ENCODE results near the gene B4GAT1. TPM values are rescaled to one million over a fixed set of nuclear protein-coding genes. Genes with fewer than 3 reads are reported as not detected.

Gene B4GAT1
- total and polyA plus RNA-seq, 2 of the 13 experiments (the other 11 are each of a cell fraction or from before 2014, with no cell fraction given), result 40.4 to 109 TPM

DNA sequence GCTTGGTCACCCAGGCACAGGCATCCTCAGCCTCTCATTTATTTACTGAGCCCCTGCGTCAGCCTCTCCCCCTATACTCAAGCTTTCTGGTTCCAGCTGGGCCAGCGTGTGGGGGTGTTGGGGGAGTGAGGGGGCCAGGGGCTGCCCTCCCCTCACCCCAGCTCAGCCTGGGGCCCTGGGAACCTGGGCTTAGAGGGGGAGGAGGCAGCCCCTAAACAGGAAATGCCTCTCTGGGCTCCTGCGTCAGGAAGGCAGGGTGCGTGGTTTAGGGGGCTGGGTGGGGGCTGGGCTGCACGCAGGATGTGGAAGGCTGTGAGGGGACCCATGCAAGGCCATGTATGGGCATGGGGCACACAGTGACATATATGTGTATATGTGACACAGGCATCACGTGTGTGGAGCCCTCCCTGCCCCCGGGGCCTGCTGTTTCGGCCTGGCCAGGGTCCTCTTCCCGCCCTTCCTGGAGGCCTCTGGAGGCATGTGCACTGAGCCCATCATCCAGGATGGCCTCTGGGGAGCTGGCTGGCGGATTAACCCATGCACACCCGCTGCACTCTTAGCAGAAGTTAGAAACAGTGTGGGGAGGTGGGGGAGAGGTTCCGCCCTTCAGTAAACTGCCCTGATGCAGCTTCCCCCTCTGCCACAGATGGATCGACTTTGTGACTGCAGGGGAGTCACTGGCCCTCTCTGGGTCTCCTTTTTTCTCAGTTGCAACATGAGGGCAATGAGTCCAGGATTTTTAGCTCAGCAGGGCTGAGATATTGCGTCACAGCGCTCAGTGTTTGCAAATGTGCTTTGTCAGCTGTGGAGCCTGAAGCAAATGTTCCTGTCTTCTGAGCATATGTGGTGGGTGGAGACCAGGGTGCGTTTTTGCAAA, 29.5 kb downstream of the B4GAT1 start (continued):
- TF ChIP-seq ZNF367 (CRISPR knock-in tag; IDR thresholded peaks at IDR 0.05; ENCODE audit: borderline replicate concordance) (no peak), ZNF674 (CRISPR knock-in tag; IDR thresholded peaks at IDR 0.05; ENCODE audit: low read depth) (no peak), ZNF501 (CRISPR knock-in tag; IDR thresholded peaks at IDR 0.05) (peak; percentile 23; the same call in 1 of the 2 replicates), PPARG (CRISPR knock-in tag; conservative IDR thresholded peaks at IDR 0.05) (0 out of 2 replicates have a peak, but pooled peaks have one; percentile 33), TARDBP (CRISPR knock-in tag; IDR thresholded peaks at IDR 0.05) (peak; percentile 29; the same call in 1 of the 2 replicates), SRF (IDR thresholded peaks at IDR 0.05; ENCODE audit: low read depth, low read length) (peak; percentile 47; the same call in 1 of the 2 replicates), ZNF451 (CRISPR knock-in tag; IDR thresholded peaks at IDR 0.05) (no peak), PHF8 (CRISPR knock-in tag; IDR thresholded peaks at IDR 0.05) (0 out of 2 replicates have a peak, but pooled peaks have one; percentile 23), ZSCAN21 (CRISPR knock-in tag; IDR thresholded peaks at IDR 0.05; ENCODE audit: borderline replicate concordance) (no peak), MTA1 (CRISPR knock-in tag; IDR thresholded peaks at IDR 0.05; ENCODE audit: borderline replicate concordance) (peak; percentile 17; the same call in 1 of the 2 replicates), CREM (IDR thresholded peaks at IDR 0.05) (peak; percentile 46; the same call in 1 of the 2 replicates), CREM (CRISPR knock-in tag; IDR thresholded peaks at IDR 0.05) (no peak), TFAP4 (IDR thresholded peaks at IDR 0.05; ENCODE audit: borderline replicate concordance, low read depth) (peak; percentile 79; the same call in 1 of the 2 replicates), HIVEP1 (CRISPR knock-in tag; IDR thresholded peaks at IDR 0.05) (peak; percentile 4; the same call in 1 of the 2 replicates), KAT8 (CRISPR knock-in tag; IDR thresholded peaks at IDR 0.05) (0 out of 2 replicates have a peak, but pooled peaks have one; percentile 18), TP53 (CRISPR knock-in tag; conservative IDR thresholded peaks at IDR 0.05) (no peak), UBTF (CRISPR knock-in tag; IDR thresholded peaks at IDR 0.05) (peak; percentile 53; the same call in 1 of the 2 replicates), ZNF607 (CRISPR knock-in tag; IDR thresholded peaks at IDR 0.05; ENCODE audit: borderline replicate concordance) (no peak)
- TF ChIP-seq, protein P1, sequence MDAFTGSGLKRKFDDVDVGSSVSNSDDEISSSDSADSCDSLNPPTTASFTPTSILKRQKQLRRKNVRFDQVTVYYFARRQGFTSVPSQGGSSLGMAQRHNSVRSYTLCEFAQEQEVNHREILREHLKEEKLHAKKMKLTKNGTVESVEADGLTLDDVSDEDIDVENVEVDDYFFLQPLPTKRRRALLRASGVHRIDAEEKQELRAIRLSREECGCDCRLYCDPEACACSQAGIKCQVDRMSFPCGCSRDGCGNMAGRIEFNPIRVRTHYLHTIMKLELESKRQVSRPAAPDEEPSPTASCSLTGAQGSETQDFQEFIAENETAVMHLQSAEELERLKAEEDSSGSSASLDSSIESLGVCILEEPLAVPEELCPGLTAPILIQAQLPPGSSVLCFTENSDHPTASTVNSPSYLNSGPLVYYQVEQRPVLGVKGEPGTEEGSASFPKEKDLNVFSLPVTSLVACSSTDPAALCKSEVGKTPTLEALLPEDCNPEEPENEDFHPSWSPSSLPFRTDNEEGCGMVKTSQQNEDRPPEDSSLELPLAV (CRISPR knock-in tag; conservative IDR thresholded peaks at IDR 0.05; ENCODE audit: low read depth), result no peak
- TF ChIP-seq, protein P2, sequence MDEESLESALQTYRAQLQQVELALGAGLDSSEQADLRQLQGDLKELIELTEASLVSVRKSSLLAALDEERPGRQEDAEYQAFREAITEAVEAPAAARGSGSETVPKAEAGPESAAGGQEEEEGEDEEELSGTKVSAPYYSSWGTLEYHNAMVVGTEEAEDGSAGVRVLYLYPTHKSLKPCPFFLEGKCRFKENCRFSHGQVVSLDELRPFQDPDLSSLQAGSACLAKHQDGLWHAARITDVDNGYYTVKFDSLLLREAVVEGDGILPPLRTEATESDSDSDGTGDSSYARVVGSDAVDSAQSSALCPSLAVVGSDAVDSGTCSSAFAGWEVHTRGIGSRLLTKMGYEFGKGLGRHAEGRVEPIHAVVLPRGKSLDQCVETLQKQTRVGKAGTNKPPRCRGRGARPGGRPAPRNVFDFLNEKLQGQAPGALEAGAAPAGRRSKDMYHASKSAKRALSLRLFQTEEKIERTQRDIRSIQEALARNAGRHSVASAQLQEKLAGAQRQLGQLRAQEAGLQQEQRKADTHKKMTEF (CRISPR knock-in tag; IDR thresholded peaks at IDR 0.05), result 0 out of 2 replicates have a peak, but pooled peaks have one; percentile 30
- TF ChIP-seq, protein P3, sequence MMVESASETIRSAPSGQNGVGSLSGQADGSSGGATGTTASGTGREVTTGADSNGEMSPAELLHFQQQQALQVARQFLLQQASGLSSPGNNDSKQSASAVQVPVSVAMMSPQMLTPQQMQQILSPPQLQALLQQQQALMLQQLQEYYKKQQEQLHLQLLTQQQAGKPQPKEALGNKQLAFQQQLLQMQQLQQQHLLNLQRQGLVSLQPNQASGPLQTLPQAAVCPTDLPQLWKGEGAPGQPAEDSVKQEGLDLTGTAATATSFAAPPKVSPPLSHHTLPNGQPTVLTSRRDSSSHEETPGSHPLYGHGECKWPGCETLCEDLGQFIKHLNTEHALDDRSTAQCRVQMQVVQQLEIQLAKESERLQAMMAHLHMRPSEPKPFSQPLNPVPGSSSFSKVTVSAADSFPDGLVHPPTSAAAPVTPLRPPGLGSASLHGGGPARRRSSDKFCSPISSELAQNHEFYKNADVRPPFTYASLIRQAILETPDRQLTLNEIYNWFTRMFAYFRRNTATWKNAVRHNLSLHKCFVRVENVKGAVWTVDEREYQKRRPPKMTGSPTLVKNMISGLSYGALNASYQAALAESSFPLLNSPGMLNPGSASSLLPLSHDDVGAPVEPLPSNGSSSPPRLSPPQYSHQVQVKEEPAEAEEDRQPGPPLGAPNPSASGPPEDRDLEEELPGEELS (CRISPR knock-in tag; IDR thresholded peaks at IDR 0.05), result 0 out of 2 replicates have a peak, but pooled peaks have one; percentile 16
